GM06990 (cell line): ENCODE results near the gene CNIH3.

Experiments used
- DNase-seq: peaks from one replicate; pipeline ENCODE4 v3.0.0-alpha.2; 2011; ENCODE audit not compliant: insufficient read length; ENCODE audit errors: extremely low read depth
- H3K27me3 ChIP-seq: replicated peaks from 2 replicates; pipeline ENCODE4 v1.6.0; 2011; ENCODE audit warnings: low read length; ENCODE audit not compliant: control insufficient read depth, insufficient read depth
- H3K36me3 ChIP-seq: 2 replicates; pipeline ENCODE4 v1.5.1; 2011; ENCODE audit warnings: low read length; ENCODE audit not compliant: control insufficient read depth, insufficient read depth
- H3K4me3 ChIP-seq: replicated peaks from 2 replicates; pipeline ENCODE4 v1.5.1; 2011; ENCODE audit warnings: low read depth, mild to moderate bottlenecking, control low read depth, low read length
- TF ChIP-seq, protein P1 (sequence below): IDR thresholded peaks from 2 replicates; pipeline ENCODE4 v1.5.1; 2011; ENCODE audit warnings: low read length, control low read depth, mild to moderate bottlenecking, inconsistent platforms; ENCODE audit not compliant: insufficient read depth, poor library complexity, severe bottlenecking

The CNIH3 gene

DNA sequence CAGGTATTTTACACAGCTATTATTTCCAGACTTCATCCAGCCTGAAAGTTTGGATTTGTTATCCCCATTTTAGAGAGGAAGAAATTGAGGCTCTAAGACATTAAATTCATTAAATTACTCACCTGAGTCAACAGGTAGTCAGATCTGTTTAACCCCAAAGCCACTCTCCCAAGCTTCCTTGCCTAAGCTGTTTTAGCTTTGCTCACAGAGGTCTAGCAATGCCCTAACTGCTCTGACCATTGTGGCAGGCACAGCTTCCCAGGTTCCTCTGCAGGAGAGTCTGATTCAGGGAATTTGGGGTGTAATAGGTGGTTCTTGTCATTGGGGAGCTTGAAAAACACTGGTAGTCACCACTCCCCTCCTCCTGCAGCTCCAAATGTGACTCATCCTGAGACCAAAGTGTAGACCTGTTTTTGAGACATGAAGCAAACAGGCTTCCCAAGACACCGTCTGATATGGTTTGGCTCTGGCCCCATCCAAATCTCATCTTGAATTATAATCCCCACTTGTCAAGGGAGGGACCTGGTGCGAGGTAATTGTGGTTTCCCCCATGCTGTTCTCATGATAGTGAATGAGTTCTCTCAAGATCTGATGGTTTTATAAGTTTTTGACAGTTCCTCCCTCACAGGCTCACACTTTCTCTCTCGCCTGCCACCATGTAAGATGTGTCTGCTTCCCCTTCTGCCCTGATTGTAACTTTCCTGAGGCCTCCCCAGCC lies 170.6 kb downstream of the CNIH3 start:
- DNase-seq: no peak
- TF ChIP-seq, protein P1, sequence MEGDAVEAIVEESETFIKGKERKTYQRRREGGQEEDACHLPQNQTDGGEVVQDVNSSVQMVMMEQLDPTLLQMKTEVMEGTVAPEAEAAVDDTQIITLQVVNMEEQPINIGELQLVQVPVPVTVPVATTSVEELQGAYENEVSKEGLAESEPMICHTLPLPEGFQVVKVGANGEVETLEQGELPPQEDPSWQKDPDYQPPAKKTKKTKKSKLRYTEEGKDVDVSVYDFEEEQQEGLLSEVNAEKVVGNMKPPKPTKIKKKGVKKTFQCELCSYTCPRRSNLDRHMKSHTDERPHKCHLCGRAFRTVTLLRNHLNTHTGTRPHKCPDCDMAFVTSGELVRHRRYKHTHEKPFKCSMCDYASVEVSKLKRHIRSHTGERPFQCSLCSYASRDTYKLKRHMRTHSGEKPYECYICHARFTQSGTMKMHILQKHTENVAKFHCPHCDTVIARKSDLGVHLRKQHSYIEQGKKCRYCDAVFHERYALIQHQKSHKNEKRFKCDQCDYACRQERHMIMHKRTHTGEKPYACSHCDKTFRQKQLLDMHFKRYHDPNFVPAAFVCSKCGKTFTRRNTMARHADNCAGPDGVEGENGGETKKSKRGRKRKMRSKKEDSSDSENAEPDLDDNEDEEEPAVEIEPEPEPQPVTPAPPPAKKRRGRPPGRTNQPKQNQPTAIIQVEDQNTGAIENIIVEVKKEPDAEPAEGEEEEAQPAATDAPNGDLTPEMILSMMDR: no peak
- no peaks in the 10 kb centered on the region for H3K36me3 ChIP-seq

DNA sequence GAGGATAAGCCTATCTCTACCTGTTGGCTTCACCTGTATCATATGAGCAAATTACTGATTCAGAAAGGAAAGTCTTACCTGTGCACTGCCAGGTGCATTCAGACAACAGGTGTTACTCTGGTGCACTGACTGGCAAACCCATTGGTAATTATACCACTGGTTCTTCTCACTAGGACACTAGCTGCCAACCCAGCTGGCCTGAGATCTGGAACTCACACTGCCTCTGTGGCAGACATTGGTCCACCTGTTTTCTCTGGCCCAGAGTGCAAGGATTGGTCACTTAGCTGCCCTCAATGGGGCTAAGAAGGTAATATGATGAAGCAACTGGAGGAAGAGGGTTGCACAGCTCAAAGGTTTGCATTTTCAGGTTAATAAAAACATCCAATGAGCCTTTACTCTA lies 173.2 kb downstream of the CNIH3 start:
- Histone ChIP-seq H3K36me3 (no peaks in the 10 kb centered on the region), H3K27me3 (no peaks in the 10 kb centered on the region)
- DNase-seq: no peak

More for the DNA sequence above, 170.6 kb downstream of the CNIH3 start:
- no peak overlapping the region for H3K4me3 ChIP-seq
- no peaks in the 10 kb centered on the region for H3K27me3 ChIP-seq

More for the DNA sequence above, 173.2 kb downstream of the CNIH3 start:
- TF ChIP-seq, protein P1: no peak
- no peak overlapping the region for H3K4me3 ChIP-seq
